ENCODE measurements around the gene JPH3. TPM values are rescaled to one million over a fixed set of nuclear protein-coding genes. Genes with fewer than 3 reads are reported as not detected.

The JPH3 gene
- polyA plus RNA-seq, 3 donors, result not detected

- WGBS (ENCODE audit: insufficient coverage), result 6% methylated on average over 18 of the region's 19 CpGs
- DNase-seq, result no peak
- peaks cover 8% of the 10 kb centered on the region for H3K4me1 Mint-ChIP-seq
- peak overlapping the region in 1 of 7 donors; percentile 24 for H3K27ac Mint-ChIP-seq
- H3K79me2 ChIP-seq (ENCODE audit: insufficient read depth, low read length), result no peaks in the 10 kb centered on the region
- H3K4me2 ChIP-seq (replicated peaks; ENCODE audit: extremely low read depth, low read length, poor library complexity, severe bottlenecking), result no peak overlapping the region
- H3K36me3 Mint-ChIP-seq, result peaks cover 34 to 68% of the 10 kb centered on the region in 2 donors
- H4K20me1 ChIP-seq (ENCODE audit: insufficient read depth, low read length), result no peaks in the 10 kb centered on the region
- no peaks in the 10 kb centered on the region for H3K27me3 ChIP-seq (ENCODE audit: control insufficient read depth in 2 of 2, insufficient read depth in 2 of 2, low read length in 2 of 2)
- TF ChIP-seq CTCF (IDR thresholded peaks at IDR 0.05), result peak; percentile 35
- H3K9me3 ChIP-seq (replicated peaks in 1 of 2; ENCODE audit: control insufficient read depth in 1 of 2, insufficient read depth in 1 of 2, low read length in 2 of 2), result no peaks in the 10 kb centered on the region
- no peak overlapping the region for H3K4me3 Mint-ChIP-seq
- H3K27me3 Mint-ChIP-seq (ENCODE audit: low read depth in 3 of 3), result peaks cover 0 to 1% (median 0%) of the 10 kb centered on the region in 3 donors
- peaks cover 10 to 54% of the 10 kb centered on the region in 2 donors for H3K36me3 ChIP-seq (replicated peaks in 1 of 2; ENCODE audit: control insufficient read depth in 1 of 2, insufficient read depth in 2 of 2, low read length in 2 of 2)
- intact Hi-C loops (cut with micrococcal nuclease), result no loop called here
- no peak overlapping the region for H3K9ac ChIP-seq (ENCODE audit: insufficient read depth, low read length, poor library complexity, severe bottlenecking)
- no peak overlapping the region for H3K4me3 ChIP-seq (replicated peaks in 1 of 3; ENCODE audit: low read depth in 2 of 3, low read length in 3 of 3)
- H2AFZ ChIP-seq (ENCODE audit: insufficient read depth, low read depth, low read length, poor library complexity, severe bottlenecking), result no peak overlapping the region
- H3K9me3 Mint-ChIP-seq, result no peaks in the 10 kb centered on the region
- H3K27ac ChIP-seq (ENCODE audit: low read depth in 1 of 2, low read length in 2 of 2), result no peak overlapping the region
- no peaks in the 10 kb centered on the region for H3K4me1 ChIP-seq (ENCODE audit: control insufficient read depth in 1 of 2, insufficient read depth in 2 of 2, low read length in 2 of 2)
These were observed 100.1 kb downstream of the JPH3 start for GRCh38 chr16:87702325-87702811.

- Histone ChIP-seq H2AFZ (ENCODE audit: insufficient read depth, low read depth, low read length, poor library complexity, severe bottlenecking) (no peak overlapping the region), H4K20me1 (ENCODE audit: insufficient read depth, low read length) (no peaks in the 10 kb centered on the region), H3K9ac (ENCODE audit: insufficient read depth, low read length, poor library complexity, severe bottlenecking) (no peak overlapping the region), H3K4me3 (replicated peaks in 1 of 3; ENCODE audit: low read depth in 2 of 3, low read length in 3 of 3) (no peak overlapping the region), H3K9me3 (replicated peaks in 1 of 2; ENCODE audit: control insufficient read depth in 1 of 2, insufficient read depth in 1 of 2, low read length in 2 of 2) (no peaks in the 10 kb centered on the region), H3K36me3 (replicated peaks in 1 of 2; ENCODE audit: control insufficient read depth in 1 of 2, insufficient read depth in 2 of 2, low read length in 2 of 2) (peaks cover 17 to 61% of the 10 kb centered on the region in 2 donors), H3K27ac (ENCODE audit: low read depth in 1 of 2, low read length in 2 of 2) (no peak overlapping the region), H3K27me3 (ENCODE audit: control insufficient read depth in 2 of 2, insufficient read depth in 2 of 2, low read length in 2 of 2) (no peaks in the 10 kb centered on the region), H3K4me1 (ENCODE audit: control insufficient read depth in 1 of 2, insufficient read depth in 2 of 2, low read length in 2 of 2) (no peaks in the 10 kb centered on the region), H3K79me2 (ENCODE audit: insufficient read depth, low read length) (no peaks in the 10 kb centered on the region), H3K4me2 (replicated peaks; ENCODE audit: extremely low read depth, low read length, poor library complexity, severe bottlenecking) (no peak overlapping the region)
- peaks cover 8% of the 10 kb centered on the region for H3K4me1 Mint-ChIP-seq
- H3K27me3 Mint-ChIP-seq (ENCODE audit: low read depth in 3 of 3), result peaks cover 0 to 1% (median 1%) of the 10 kb centered on the region in 3 donors
- no peak for TF ChIP-seq CTCF (IDR thresholded peaks at IDR 0.05)
- peaks cover 40 to 75% of the 10 kb centered on the region in 2 donors for H3K36me3 Mint-ChIP-seq
- intact Hi-C loops (cut with micrococcal nuclease), result no loop called here
- DNase-seq, result no peak
- no peaks in the 10 kb centered on the region for H3K9me3 Mint-ChIP-seq
- 35% methylated on average over 26 of the region's 26 CpGs for WGBS (ENCODE audit: insufficient coverage)
- no peak overlapping the region for H3K4me3 Mint-ChIP-seq
- H3K27ac Mint-ChIP-seq, result no peak overlapping the region
These were observed 100.8 kb downstream of the JPH3 start for GRCh38 chr16:87703071-87703470.
